Measurements from ENCODE around the gene TEAD3.

DNA sequence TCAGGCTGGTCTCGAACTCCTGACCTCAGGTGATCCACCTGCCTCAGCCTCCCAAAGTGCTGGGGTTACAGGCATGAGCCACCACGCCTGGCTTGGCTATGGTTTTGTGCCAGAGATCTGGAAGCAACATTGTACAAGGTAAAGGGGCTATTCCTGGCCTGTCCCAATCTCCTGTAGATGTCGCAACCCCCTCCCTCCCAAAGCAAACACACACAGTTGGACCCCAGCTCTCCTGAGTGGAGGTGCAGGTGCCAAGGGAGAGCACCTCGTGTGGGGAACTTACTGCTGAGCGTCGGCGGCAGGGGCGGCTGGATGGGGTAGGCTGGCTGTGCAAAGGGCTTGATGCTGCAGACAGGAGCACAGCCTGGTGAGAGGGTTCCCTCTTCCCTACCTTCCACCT lies 19.9 kb downstream of the TEAD3 start:
- TF ChIP-seq, protein P1, sequence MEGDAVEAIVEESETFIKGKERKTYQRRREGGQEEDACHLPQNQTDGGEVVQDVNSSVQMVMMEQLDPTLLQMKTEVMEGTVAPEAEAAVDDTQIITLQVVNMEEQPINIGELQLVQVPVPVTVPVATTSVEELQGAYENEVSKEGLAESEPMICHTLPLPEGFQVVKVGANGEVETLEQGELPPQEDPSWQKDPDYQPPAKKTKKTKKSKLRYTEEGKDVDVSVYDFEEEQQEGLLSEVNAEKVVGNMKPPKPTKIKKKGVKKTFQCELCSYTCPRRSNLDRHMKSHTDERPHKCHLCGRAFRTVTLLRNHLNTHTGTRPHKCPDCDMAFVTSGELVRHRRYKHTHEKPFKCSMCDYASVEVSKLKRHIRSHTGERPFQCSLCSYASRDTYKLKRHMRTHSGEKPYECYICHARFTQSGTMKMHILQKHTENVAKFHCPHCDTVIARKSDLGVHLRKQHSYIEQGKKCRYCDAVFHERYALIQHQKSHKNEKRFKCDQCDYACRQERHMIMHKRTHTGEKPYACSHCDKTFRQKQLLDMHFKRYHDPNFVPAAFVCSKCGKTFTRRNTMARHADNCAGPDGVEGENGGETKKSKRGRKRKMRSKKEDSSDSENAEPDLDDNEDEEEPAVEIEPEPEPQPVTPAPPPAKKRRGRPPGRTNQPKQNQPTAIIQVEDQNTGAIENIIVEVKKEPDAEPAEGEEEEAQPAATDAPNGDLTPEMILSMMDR (IDR thresholded peaks at IDR 0.05; ENCODE audit: low read depth, low read length): no peak
- no peak for TF ChIP-seq POLR2A (IDR thresholded peaks at IDR 0.05; ENCODE audit: extremely low read depth, insufficient read length)
- TF ChIP-seq MYC (IDR thresholded peaks at IDR 0.05; ENCODE audit: low read depth, low read length): no peak
- TF ChIP-seq, protein P2, sequence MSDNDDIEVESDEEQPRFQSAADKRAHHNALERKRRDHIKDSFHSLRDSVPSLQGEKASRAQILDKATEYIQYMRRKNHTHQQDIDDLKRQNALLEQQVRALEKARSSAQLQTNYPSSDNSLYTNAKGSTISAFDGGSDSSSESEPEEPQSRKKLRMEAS (IDR thresholded peaks at IDR 0.05; ENCODE audit: low read depth, low read length): no peak
